Upper lobe of left lung (tissue), 4 donors: ENCODE results near the gene CENPN.

Experiments used
- CTCF ChIP-seq, 6 experiments: fragments of 450-650 bp in 4 of 6; fragments of 200-600 bp in 2 of 6; sonication (generic) in 2 of 6; IDR thresholded peaks; one replicate each; pipeline ENCODE4 v1.5.1; 2016 to 2019; ENCODE audit warnings: antibody characterized with exemption in 6 of 6
- POLR2AphosphoS5 ChIP-seq, 2 donors: sonication (generic); formaldehyde crosslinking; IDR thresholded peaks; one replicate each; pipeline ENCODE4 v1.5.1; 2017; ENCODE audit warnings: antibody characterized with exemption in 2 of 2

GRCh38 chr16:81066681-81067080 is 59.7 kb downstream of the CENPN start:
- TF ChIP-seq CTCF (IDR thresholded peaks at IDR 0.05) (no peak), POLR2AphosphoS5 (IDR thresholded peaks at IDR 0.05) (no peak)
